HCT116 (cell line): ENCODE results near the gene SGCA. TPM values are rescaled to one million over a fixed set of nuclear protein-coding genes. Genes with fewer than 3 reads are reported as not detected.
A peak's percentile ranks its signal among the peaks of the same experiment; 100 is the strongest.

Experiments used
- ATAC-seq: fragments of 200-7000 bp; cut with Tn5 transposase; 2 replicates; pipeline ENCODE4 v1.9.1; 2020; ENCODE audit warnings: mild to moderate bottlenecking, moderate library complexity
- BruUV-seq: library from RNA; stranded (reverse); fragments of 400-500 nt; replicated peaks from 2 replicates; lab custom pipeline; 2021; lab: Mats Ljungman, UMichigan
- CTCF ChIA-PET: fragments of 300-600 bp; sonication (Branson Sonifier 250); formaldehyde crosslinking; loops from one replicate; lab custom pipeline; 2021; ENCODE audit warnings: antibody characterized with exemption; lab: Charles Lee
- POLR2A ChIA-PET: fragments of 300-600, 350-600 bp; sonication (Branson Sonifier 250); formaldehyde crosslinking; loops from one replicate; lab custom pipeline; 2021; ENCODE audit warnings: antibody characterized with exemption; lab: Charles Lee
- RAD21 ChIA-PET, 2 experiments: fragments of 300-600 bp; sonication (Branson Sonifier 250); formaldehyde crosslinking; loops; one replicate each; lab custom pipeline; 2023; ENCODE audit warnings: low total read pairs in 2 of 2; ENCODE audit not compliant: uncharacterized antibody in 2 of 2, unreplicated experiment in 2 of 2, low non-redundant PET in 1 of 2; lab: Charles Lee
- DNase-seq: peaks from one replicate; pipeline ENCODE4 v3.0.0-alpha.2; 2010; ENCODE audit warnings: low read depth, low spot score
- H2AFZ ChIP-seq: fragments of 200-600 bp; shearing (Covaris generic), sonication (generic); 2 replicates; pipeline ENCODE4 v1.6.1; 2017; ENCODE audit warnings: low read depth, mixed run types, mixed read lengths, antibody characterized with exemption, low read length; ENCODE audit not compliant: poor library complexity, severe bottlenecking
- H3K27ac ChIP-seq: 2 replicates; pipeline ENCODE4 v1.5.1; 2012; ENCODE audit warnings: low read depth, low read length
- H3K27me3 ChIP-seq: fragments of 200-600 bp; sonication (generic); 2 replicates; pipeline ENCODE4 v1.6.1; 2016; ENCODE audit warnings: mixed run types, low read length, mixed read lengths; ENCODE audit not compliant: insufficient read depth
- H3K36me3 ChIP-seq, 2 experiments: fragments of 200-500 bp in 1 of 2; fragments of 200-600 bp in 1 of 2; sonication (Bioruptor generic) in 1 of 2; sonication (generic) in 1 of 2; 2 replicates each; pipeline versions ENCODE4 v1.5.1 to v1.6.1; 2014 to 2016; ENCODE audit warnings: low read length in 2 of 2, inconsistent platforms in 1 of 2, mixed read lengths in 1 of 2, mixed run types in 1 of 2; ENCODE audit not compliant: insufficient read depth in 2 of 2, control insufficient read depth in 1 of 2
- H3K4me1 ChIP-seq, 2 experiments: fragments of 200-600 bp in 1 of 2; sonication (generic) in 1 of 2; 2 replicates each; pipeline versions ENCODE4 v1.5.1 to v1.6.1; 2012 to 2017; ENCODE audit warnings: low read length in 2 of 2, inconsistent platforms in 1 of 2, mild to moderate bottlenecking in 1 of 2, mixed read lengths in 1 of 2, mixed run types in 1 of 2, moderate library complexity in 1 of 2; ENCODE audit not compliant: insufficient read depth in 2 of 2, control insufficient read depth in 1 of 2
- H3K4me2 ChIP-seq: fragments of 200-600 bp; sonication (generic); 2 replicates; pipeline ENCODE4 v1.6.1; 2017; ENCODE audit warnings: mixed run types, low read length, mixed read lengths
- H3K4me3 ChIP-seq, 2 experiments: fragments of 200-600 bp in 1 of 2; sonication (generic) in 1 of 2; replicated peaks in 1 of 2; 2 replicates each; pipeline ENCODE4 v1.5.1; 2011 to 2016; ENCODE audit warnings: low read length in 2 of 2, control low read depth in 1 of 2, low read depth in 1 of 2, mild to moderate bottlenecking in 1 of 2, mixed read lengths in 1 of 2, mixed run types in 1 of 2
- H3K79me2 ChIP-seq: fragments of 200-600 bp; sonication (generic); 2 replicates; pipeline ENCODE4 v1.6.1; 2017; ENCODE audit warnings: mild to moderate bottlenecking, mixed run types, low read length, moderate library complexity, mixed read lengths; ENCODE audit not compliant: insufficient read depth
- H3K9ac ChIP-seq: fragments of 200-600 bp; sonication (generic); 2 replicates; pipeline ENCODE4 v1.6.1; 2016; ENCODE audit warnings: low read length, mixed read lengths
- H3K9me2 ChIP-seq: fragments of 200-600 bp; sonication (generic), shearing (Covaris generic); 2 replicates; pipeline ENCODE4 v1.6.1; 2017; ENCODE audit warnings: mixed run types, mild to moderate bottlenecking, moderate library complexity; ENCODE audit not compliant: insufficient read depth
- H3K9me3 ChIP-seq, 2 experiments: fragments of 200-500 bp in 1 of 2; fragments of 200-600 bp in 1 of 2; sonication (Bioruptor generic) in 1 of 2; sonication (generic) in 1 of 2; 2 replicates each; pipeline ENCODE4 v1.6.1; 2014 to 2017; ENCODE audit warnings: low read length in 2 of 2, mixed read lengths in 2 of 2, inconsistent platforms in 1 of 2, low read depth in 1 of 2, mild to moderate bottlenecking in 1 of 2, mixed run types in 1 of 2, moderate library complexity in 1 of 2; ENCODE audit not compliant: control insufficient read depth in 1 of 2, insufficient read depth in 1 of 2
- H4K20me1 ChIP-seq: fragments of 200-600 bp; sonication (generic), shearing (Covaris generic); 2 replicates; pipeline ENCODE4 v1.6.1; 2017; ENCODE audit warnings: mixed run types, mild to moderate bottlenecking, moderate library complexity; ENCODE audit not compliant: insufficient read depth
- CTCF ChIP-seq, 3 experiments: fragments of 200-600 bp in 1 of 3; sonication (generic) in 1 of 3; IDR thresholded peaks in 2 of 3; conservative IDR thresholded peaks in 1 of 3; 2 replicates each; pipeline ENCODE4 v1.5.1; 2012 to 2017; ENCODE audit warnings: low read depth in 2 of 3, low read length in 2 of 3, antibody characterized with exemption in 1 of 3, borderline replicate concordance in 1 of 3, control low read depth in 1 of 3, mild to moderate bottlenecking in 1 of 3, mixed read lengths in 1 of 3, mixed run types in 1 of 3, moderate library complexity in 1 of 3; ENCODE audit not compliant: insufficient read depth in 1 of 3
- EGR1 ChIP-seq: IDR thresholded peaks from 2 replicates; pipeline ENCODE4 v1.6.1; 2012; ENCODE audit warnings: low read depth
- SRF ChIP-seq: IDR thresholded peaks from 2 replicates; pipeline ENCODE4 v1.6.1; 2012; ENCODE audit warnings: low read depth
- TCF7L2 ChIP-seq: IDR thresholded peaks from 2 replicates; pipeline ENCODE4 v1.7.0; 2011; ENCODE audit warnings: borderline replicate concordance, inconsistent platforms; ENCODE audit not compliant: insufficient read depth, insufficient read length; ENCODE audit errors: extremely low read depth
- YY1 ChIP-seq: IDR thresholded peaks from 2 replicates; pipeline ENCODE4 v1.6.1; 2011; ENCODE audit warnings: low read length, low read depth, moderate library complexity, mild to moderate bottlenecking; ENCODE audit not compliant: insufficient replicate concordance; ENCODE audit errors: extremely low read depth
- ZFX ChIP-seq: fragments of 450-650 bp; IDR thresholded peaks from 2 replicates; pipeline ENCODE4 v1.6.1; 2017
- intact Hi-C: fragments of 100-400 bp; cut with micrococcal nuclease; formaldehyde crosslinking; loops from 2 replicates; pipeline ENCODE4 v1.10.0; 2022
- total RNA-seq: library from RNA; stranded (reverse); gene quantifications from one replicate; pipeline ENCODE4 v1.2.1, GENCODE V29; 2021; ENCODE audit not compliant: unreplicated experiment

SGCA gene
- total RNA-seq, 1 experiment from 2014 or later, result 0.37 TPM

GRCh38 chr17:50139950-50140885 lies 25.6 kb upstream of the SGCA start:
- RAD21 ChIA-PET, result no interaction called here
- peaks cover 82 to 98% of the 10 kb centered on the region in 2 experiments for H3K36me3 ChIP-seq
- peak overlapping the region; percentile 13; the same call in 1 of the 2 replicates for H3K27ac ChIP-seq
- H3K9me2 ChIP-seq, result no peaks in the 10 kb centered on the region
- H3K4me1 ChIP-seq, result peaks cover 0 to 9% of the 10 kb centered on the region in 2 experiments; a peak in 1 of 4 replicates
- peaks cover 56% of the 10 kb centered on the region for H3K79me2 ChIP-seq
- peak; percentile 63 for DNase-seq
- no peaks in the 10 kb centered on the region for H3K27me3 ChIP-seq
- TF ChIP-seq SRF (no peak), ZFX (no peak), CTCF (IDR thresholded peaks at IDR 0.05 in 2 of 3, conservative IDR thresholded peaks at IDR 0.05 in 1 of 3; ENCODE audit: borderline replicate concordance in 1 of 3, insufficient read depth in 1 of 3, low read depth in 2 of 3, low read length in 2 of 3) (peak; percentile 72 to 97 (median 89)), YY1 (peak; percentile 24), TCF7L2 (peak; percentile 15), EGR1 (no peak)
- no peak overlapping the region for H3K9ac ChIP-seq
- H2AFZ ChIP-seq, result no peak overlapping the region
- CTCF ChIA-PET, result interaction anchor here (0.6 to 2.2 kb wide), 9 partner anchors 10 to 46 kb away, joined by 3 to 5 read pairs (median 4); partner anchors contain the start of gene SGCA
- peak; percentile 93 for ATAC-seq
- no TSS peak for BruUV-seq
- no peaks in the 10 kb centered on the region for H3K9me3 ChIP-seq
- H3K4me2 ChIP-seq, result no peak overlapping the region
- POLR2A ChIA-PET, result interaction anchor here (1.7 kb wide), 1 partner anchor 12 kb away, joined by 4 read pairs; no protein-coding TSS in a partner anchor
- H3K4me3 ChIP-seq, result no peak overlapping the region
- H4K20me1 ChIP-seq, result peaks cover 4% of the 10 kb centered on the region; the same call in 1 of the 2 replicates
- intact Hi-C loops, result loop anchor here (1.0 kb wide), 1 partner anchor 58 kb away; no protein-coding TSS in a partner anchor
